WERI-Rb-1 (cell line): ENCODE data around the gene PGAM5.

Experiments used
- DNase-seq: peaks from one replicate; pipeline ENCODE4 v3.0.0-alpha.2; 2020
- H3K27ac ChIP-seq: fragments of 250-450 bp; sonication (Bioruptor Pico); 2 replicates; pipeline ENCODE4 v1.5.1; 2020; ENCODE audit warnings: mild to moderate bottlenecking, moderate library complexity
- H3K27me3 ChIP-seq: fragments of 250-450 bp; sonication (Bioruptor Pico); 2 replicates; pipeline ENCODE4 v1.5.1; 2021; ENCODE audit warnings: mild to moderate bottlenecking, low read depth, moderate library complexity; ENCODE audit not compliant: insufficient read depth, severe bottlenecking
- H3K36me3 ChIP-seq: fragments of 250-450 bp; sonication (Bioruptor Pico); 2 replicates; pipeline ENCODE4 v1.5.1; 2020; ENCODE audit warnings: mild to moderate bottlenecking, moderate library complexity
- H3K4me3 ChIP-seq: 2 replicates; pipeline ENCODE4 v1.5.1; 2011; ENCODE audit warnings: low read depth, mild to moderate bottlenecking, control low read depth, low read length
- H3K9me3 ChIP-seq: fragments of 250-450 bp; sonication (Bioruptor Pico); 2 replicates; pipeline ENCODE4 v1.5.1; 2021; ENCODE audit warnings: mild to moderate bottlenecking, moderate library complexity; ENCODE audit not compliant: severe bottlenecking
- TF ChIP-seq, protein P1 (sequence below): IDR thresholded peaks from 2 replicates; pipeline ENCODE4 v1.5.1; 2011; ENCODE audit warnings: low read depth, mild to moderate bottlenecking, control low read depth, inconsistent platforms, low read length

PGAM5 gene

DNA sequence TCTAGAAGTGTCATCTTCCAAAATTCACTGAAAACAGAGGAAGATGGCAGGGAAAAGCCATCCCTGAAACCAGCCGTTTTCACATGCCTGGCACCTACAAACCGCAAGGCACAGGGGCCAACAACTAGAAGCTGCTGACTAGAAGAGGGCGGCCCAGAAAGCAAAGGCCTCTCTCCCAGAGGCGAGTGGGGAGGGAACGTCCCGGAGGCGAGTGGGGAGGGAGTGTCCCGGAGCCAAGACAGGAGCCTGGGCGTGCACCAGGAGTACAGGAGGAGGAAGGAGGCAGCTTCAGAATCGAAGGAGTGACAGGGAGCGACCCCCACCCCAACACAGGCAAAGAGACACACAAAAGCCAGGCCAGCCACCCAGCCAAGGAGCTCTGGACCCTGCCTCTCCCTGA lies 30.0 kb downstream of the PGAM5 start:
- Histone ChIP-seq H3K27ac (no peak overlapping the region), H3K27me3 (no peaks in the 10 kb centered on the region), H3K9me3 (no peaks in the 10 kb centered on the region), H3K4me3 (no peak overlapping the region), H3K36me3 (peaks cover 87% of the 10 kb centered on the region)
- DNase-seq = no peak
- TF ChIP-seq, protein P1, sequence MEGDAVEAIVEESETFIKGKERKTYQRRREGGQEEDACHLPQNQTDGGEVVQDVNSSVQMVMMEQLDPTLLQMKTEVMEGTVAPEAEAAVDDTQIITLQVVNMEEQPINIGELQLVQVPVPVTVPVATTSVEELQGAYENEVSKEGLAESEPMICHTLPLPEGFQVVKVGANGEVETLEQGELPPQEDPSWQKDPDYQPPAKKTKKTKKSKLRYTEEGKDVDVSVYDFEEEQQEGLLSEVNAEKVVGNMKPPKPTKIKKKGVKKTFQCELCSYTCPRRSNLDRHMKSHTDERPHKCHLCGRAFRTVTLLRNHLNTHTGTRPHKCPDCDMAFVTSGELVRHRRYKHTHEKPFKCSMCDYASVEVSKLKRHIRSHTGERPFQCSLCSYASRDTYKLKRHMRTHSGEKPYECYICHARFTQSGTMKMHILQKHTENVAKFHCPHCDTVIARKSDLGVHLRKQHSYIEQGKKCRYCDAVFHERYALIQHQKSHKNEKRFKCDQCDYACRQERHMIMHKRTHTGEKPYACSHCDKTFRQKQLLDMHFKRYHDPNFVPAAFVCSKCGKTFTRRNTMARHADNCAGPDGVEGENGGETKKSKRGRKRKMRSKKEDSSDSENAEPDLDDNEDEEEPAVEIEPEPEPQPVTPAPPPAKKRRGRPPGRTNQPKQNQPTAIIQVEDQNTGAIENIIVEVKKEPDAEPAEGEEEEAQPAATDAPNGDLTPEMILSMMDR = no peak

DNA sequence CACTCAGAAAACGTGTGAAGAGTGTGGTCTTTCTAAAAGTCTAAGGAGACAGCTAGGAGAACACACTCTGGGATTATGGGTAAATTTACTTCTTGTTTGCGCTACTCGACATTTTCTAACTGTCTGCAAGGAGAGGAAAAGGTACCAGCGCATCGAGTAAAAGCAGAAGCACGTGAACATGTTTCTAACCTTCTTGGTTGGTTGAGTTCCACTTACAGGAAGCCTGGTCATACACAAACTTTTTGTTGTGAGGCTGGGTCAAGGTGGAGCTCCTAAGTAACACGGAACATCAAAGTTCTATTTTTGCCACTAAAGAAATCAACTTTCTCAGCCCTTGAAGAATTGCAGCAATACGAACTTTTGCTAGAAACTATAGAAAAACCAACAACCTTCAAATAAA lies 31.0 kb downstream of the PGAM5 start:
- Histone ChIP-seq H3K27me3 (no peaks in the 10 kb centered on the region), H3K9me3 (no peaks in the 10 kb centered on the region), H3K27ac (no peak overlapping the region), H3K36me3 (peaks cover 85% of the 10 kb centered on the region), H3K4me3 (no peak overlapping the region)
- no peak for DNase-seq
- TF ChIP-seq, protein P1 = no peak

DNA sequence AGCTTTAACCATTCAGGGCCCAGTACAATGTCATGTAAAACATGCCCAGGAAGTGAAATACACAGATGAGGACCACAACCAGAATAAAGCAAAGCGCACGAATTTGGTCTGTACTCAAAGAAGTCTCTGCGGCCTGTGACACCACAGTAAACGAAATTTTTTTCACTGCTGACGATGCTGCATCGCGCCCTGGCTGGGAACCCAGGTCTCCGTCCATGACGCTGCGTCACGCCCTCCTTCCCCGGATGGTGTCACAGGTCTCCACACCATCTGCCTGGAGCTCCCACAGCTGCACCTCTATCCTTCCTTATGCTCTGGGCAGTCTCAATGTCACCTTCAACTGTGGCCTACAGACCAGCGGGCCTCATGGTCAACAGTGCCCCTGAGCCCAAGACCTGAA lies 33.2 kb downstream of the PGAM5 start:
- TF ChIP-seq, protein P1 = no peak
- no peak overlapping the region for H3K27ac ChIP-seq
- no peaks in the 10 kb centered on the region for H3K9me3 ChIP-seq
- H3K36me3 ChIP-seq = peaks cover 82% of the 10 kb centered on the region
- no peak for DNase-seq
- H3K27me3 ChIP-seq = no peaks in the 10 kb centered on the region
- no peak overlapping the region for H3K4me3 ChIP-seq

DNA sequence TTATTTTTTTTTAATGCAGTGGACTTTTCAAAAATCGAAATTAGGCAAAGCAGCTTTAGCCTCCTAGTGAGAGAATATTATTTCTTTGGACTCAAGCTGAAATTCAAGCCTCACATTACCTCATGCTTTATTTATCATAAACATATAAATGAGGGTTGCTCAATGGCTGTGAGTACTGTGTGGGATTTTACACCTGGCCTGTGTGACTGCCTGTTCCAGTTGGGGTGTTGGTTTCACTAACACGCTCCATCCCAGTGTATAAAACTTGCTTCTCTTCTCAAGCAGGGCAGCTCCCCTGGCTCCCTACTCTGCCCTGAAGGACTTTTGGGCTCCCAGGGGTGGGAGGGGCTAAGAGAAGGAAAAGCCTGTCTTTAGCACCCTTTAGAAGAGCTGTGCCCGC lies 36.0 kb downstream of the PGAM5 start:
- no peak overlapping the region for H3K4me3 ChIP-seq
- no peak for DNase-seq
- TF ChIP-seq, protein P1 = no peak
- no peak overlapping the region for H3K27ac ChIP-seq
- no peaks in the 10 kb centered on the region for H3K9me3 ChIP-seq
- peaks cover 84% of the 10 kb centered on the region for H3K36me3 ChIP-seq
- no peaks in the 10 kb centered on the region for H3K27me3 ChIP-seq

DNA sequence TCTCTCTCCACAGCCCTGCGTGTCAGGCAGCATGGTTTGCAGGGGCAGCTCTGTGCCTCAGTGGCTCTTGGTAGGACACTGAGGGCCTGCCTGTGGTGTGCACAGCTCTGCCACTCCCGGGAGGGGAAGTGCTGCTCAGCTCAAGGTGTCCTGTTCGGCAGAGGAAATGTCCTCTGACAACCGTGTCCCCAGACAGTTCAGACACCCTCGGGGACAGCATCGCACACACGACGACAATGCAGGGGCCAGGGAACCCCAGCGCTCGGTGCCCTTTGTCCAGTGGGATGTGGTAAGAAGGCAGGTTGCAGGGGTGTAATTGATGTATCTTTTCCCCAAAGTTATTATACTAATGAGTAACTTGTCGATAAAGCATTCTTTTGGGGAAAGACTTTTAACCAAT lies 36.8 kb downstream of the PGAM5 start:
- no peak for DNase-seq
- Histone ChIP-seq H3K27ac (no peak overlapping the region), H3K27me3 (no peaks in the 10 kb centered on the region), H3K4me3 (no peak overlapping the region), H3K36me3 (peaks cover 84% of the 10 kb centered on the region), H3K9me3 (no peaks in the 10 kb centered on the region)
- TF ChIP-seq, protein P1 = no peak

DNA sequence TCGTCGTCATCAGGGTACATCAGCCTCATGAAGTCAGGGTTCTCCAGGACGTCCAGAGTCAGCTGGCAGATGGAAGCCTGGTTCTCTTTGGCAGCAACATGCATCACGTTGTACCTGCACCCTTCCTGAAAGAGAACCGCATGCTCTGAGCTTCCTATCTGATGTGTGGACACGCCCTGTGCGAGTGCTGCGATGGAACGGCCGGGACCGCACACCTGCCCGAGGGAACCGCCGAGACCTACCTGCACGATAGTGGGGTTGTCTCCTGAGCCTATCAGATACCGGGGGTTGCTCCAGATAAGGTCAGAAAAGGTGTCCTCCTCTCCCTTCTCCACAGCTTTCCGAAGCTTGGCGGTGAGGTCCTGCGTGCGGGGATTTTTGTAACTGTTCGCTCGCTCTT lies 37.3 kb downstream of the PGAM5 start:
- Histone ChIP-seq H3K27me3 (no peaks in the 10 kb centered on the region), H3K9me3 (no peaks in the 10 kb centered on the region), H3K27ac (no peak overlapping the region), H3K36me3 (peaks cover 85% of the 10 kb centered on the region), H3K4me3 (no peak overlapping the region)
- TF ChIP-seq, protein P1 = no peak
- no peak for DNase-seq
